Chondrocyte (in vitro differentiated cells): ENCODE results near the gene HRK. TPM values are rescaled to one million over a fixed set of nuclear protein-coding genes. Genes with fewer than 3 reads are reported as not detected.
A peak's percentile ranks its signal among the peaks of the same experiment; 100 is the strongest.

Source experiments
- DNase-seq: peaks from one replicate; pipeline ENCODE4 v3.0.0; 2021; ENCODE audit warnings: mixed read lengths, low spot score
- H3K27ac Mint-ChIP-seq: one replicate; pipeline ENCODE4 v1.8.0; 2021; ENCODE audit warnings: mild to moderate bottlenecking, moderate library complexity, mixed read lengths; ENCODE audit not compliant: unreplicated experiment
- H3K27me3 Mint-ChIP-seq: 2 replicates; pipeline ENCODE4 v1.8.0; 2021; ENCODE audit warnings: low read depth, mixed read lengths
- H3K36me3 Mint-ChIP-seq: 2 replicates; pipeline ENCODE4 v1.8.0; 2021; ENCODE audit warnings: low read depth, mixed read lengths
- H3K4me1 Mint-ChIP-seq: 2 replicates; pipeline ENCODE4 v1.8.0; 2021; ENCODE audit warnings: low read depth, mild to moderate bottlenecking, mixed read lengths
- H3K4me3 Mint-ChIP-seq: one replicate; pipeline ENCODE4 v1.8.0; 2021; ENCODE audit warnings: mild to moderate bottlenecking, moderate library complexity, mixed read lengths; ENCODE audit not compliant: unreplicated experiment
- H3K9me3 Mint-ChIP-seq: 2 replicates; pipeline ENCODE4 v1.8.0; 2021; ENCODE audit warnings: low read depth, mixed read lengths
- long read RNA-seq: library from polyadenylated mRNA; stranded (forward); transcript quantifications from one replicate; pipeline ENCODE4 v2.0.0, GENCODE V29; 2021
- total RNA-seq: library from RNA; stranded (reverse); gene quantifications from 3 replicates; pipeline ENCODE4 v1.2.1, GENCODE V29; 2021
- TF ChIP-seq, protein P1 (sequence below): fragments of 200-600 bp; sonication (generic); IDR thresholded peaks from 2 replicates; pipeline ENCODE4 v1.5.0; 2021; ENCODE audit warnings: antibody characterized with exemption, mild to moderate bottlenecking, moderate library complexity

Gene HRK
- 0.31 to 0.80 TPM (median 0.49 TPM) in 3 replicates for total RNA-seq
- long read RNA-seq, full-length matches to known transcripts = 1 of 1 reads
- long read RNA-seq, partial matches to known transcripts = 0 of 1 reads
- long read RNA-seq, other reads (novel, unspliced or antisense) = 0 of 1 reads

DNA sequence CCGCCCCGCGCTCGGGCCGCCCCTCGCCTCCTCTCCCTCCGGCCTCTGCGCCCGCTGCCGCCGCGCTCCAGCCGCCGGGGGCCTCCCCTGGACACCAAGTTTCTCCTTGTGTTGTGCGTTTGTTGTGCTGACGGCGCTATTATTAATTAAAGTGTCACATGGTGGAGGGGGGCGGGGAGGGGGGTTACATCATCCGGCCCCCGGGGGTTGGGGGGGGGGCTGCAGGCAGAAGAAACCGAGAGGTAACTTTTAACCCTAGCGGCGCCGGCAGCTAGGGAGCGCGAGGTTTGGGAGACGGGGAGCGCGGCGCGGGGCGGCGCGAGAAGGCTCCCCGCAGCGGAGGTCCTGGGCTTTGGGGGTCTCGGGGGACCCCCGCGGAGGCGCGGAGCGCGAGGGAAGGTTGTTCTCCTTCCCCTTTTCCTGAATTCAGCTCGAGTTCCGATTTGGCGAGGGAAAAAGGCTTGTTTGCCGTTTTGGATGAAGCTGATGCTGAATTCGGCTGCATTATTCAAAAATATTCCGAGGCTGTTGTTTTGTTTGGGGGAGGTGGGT lies at the start of gene HRK:
Gene HRK, minus strand, starts transcription at position 117 of the 552 bp plus-strand sequence. CDS start 134 bp downstream, outside the sequence.
- Mint-ChIP-seq H3K27ac (peak within 1 kb of the TSS; percentile 54), H3K4me3 (peak within 1 kb of the TSS; percentile 76), H3K4me1 (peaks cover 36% of the 10 kb centered on the region), H3K27me3 (peaks cover 51% of the 10 kb centered on the region), H3K36me3 (peaks cover 3% of the 10 kb centered on the region), H3K9me3 (no peaks in the 10 kb centered on the region)
- no peak for DNase-seq
- TF ChIP-seq, protein P1, sequence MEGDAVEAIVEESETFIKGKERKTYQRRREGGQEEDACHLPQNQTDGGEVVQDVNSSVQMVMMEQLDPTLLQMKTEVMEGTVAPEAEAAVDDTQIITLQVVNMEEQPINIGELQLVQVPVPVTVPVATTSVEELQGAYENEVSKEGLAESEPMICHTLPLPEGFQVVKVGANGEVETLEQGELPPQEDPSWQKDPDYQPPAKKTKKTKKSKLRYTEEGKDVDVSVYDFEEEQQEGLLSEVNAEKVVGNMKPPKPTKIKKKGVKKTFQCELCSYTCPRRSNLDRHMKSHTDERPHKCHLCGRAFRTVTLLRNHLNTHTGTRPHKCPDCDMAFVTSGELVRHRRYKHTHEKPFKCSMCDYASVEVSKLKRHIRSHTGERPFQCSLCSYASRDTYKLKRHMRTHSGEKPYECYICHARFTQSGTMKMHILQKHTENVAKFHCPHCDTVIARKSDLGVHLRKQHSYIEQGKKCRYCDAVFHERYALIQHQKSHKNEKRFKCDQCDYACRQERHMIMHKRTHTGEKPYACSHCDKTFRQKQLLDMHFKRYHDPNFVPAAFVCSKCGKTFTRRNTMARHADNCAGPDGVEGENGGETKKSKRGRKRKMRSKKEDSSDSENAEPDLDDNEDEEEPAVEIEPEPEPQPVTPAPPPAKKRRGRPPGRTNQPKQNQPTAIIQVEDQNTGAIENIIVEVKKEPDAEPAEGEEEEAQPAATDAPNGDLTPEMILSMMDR = no peak

DNA sequence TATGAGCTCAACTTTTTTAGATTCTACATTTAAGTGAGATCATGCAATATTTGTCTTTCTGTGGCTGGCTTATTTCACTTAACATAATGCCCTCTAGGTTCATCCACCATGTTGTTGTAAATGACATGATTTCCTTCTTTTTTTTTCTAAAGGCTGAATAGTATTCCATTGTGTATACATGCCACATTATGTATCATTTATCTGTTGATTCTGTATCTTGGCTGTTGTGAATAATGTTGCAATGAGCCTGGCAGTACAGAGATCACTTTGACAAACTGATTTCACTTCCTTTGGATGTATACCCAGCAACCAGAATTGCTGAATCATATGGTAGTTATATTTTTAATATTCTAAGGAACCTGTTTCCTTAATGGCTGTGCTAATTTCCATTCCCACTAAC lies 48.6 kb upstream of the HRK start:
- TF ChIP-seq, protein P1 = no peak
- peaks cover 40% of the 10 kb centered on the region for H3K4me1 Mint-ChIP-seq
- no peak for DNase-seq
- no peak overlapping the region for H3K27ac Mint-ChIP-seq
- no peaks in the 10 kb centered on the region for H3K27me3 Mint-ChIP-seq
- H3K4me3 Mint-ChIP-seq = no peak overlapping the region
- H3K36me3 Mint-ChIP-seq = peaks cover 19% of the 10 kb centered on the region
- H3K9me3 Mint-ChIP-seq = no peaks in the 10 kb centered on the region

DNA sequence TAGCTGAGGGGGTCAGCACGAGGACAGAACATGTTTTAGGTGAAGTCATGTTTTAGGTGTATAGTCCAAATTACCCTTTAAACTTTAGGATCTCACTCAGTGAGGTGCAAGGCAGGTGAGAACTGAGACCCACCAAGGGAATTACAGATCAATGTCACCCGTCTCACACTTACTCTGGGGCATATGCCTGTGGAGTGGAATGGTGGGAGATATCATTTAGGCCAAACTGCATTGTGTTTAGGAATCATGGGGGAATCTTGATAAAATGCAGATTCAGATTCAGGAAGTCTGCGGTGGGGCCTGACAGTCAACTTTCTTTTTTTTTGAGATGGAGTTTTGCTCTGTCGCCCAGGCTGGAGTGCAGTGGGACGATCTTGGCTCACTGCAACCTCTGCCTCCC lies 47.3 kb upstream of the HRK start:
- TF ChIP-seq, protein P1 = no peak
- no peak overlapping the region for H3K4me3 Mint-ChIP-seq
- H3K27me3 Mint-ChIP-seq = no peaks in the 10 kb centered on the region
- no peak for DNase-seq
- no peak overlapping the region for H3K27ac Mint-ChIP-seq
- peaks cover 16% of the 10 kb centered on the region for H3K36me3 Mint-ChIP-seq
- H3K4me1 Mint-ChIP-seq = peaks cover 45% of the 10 kb centered on the region
- no peaks in the 10 kb centered on the region for H3K9me3 Mint-ChIP-seq

DNA sequence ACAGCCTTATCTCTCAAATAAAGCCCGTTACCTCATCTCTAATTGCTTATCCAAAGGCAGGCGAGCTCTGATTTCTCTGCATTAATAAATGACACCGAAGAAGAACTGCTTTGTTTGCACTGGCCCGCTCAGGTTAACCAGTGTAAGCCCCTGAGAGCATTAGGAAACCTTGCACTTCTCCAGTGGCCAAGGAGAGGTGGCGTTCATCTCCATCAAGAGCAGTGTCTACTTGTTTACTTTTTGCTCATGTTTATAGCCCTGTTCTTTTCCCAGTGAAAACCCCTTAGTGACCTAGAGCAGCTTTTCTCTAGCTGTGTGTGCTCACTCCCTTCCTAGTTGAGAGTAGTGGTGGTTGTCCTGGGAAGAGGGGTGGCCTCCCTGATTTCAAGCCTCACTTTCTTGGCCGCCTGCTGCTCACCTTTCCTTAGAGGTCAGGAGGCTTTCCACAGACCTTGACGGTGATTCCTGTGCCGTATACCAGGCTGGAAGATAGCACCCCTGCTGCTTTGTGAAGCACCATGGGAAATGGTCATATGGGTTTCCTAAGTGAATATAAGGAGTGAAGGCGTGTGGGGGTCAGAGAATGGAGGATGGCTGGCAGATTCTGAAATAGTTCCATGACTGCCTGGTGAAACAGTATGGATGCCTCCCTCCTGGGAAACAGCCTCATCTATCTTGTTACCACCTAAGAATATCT lies 46.2 kb upstream of the HRK start:
- H3K36me3 Mint-ChIP-seq = peaks cover 16% of the 10 kb centered on the region
- no peak overlapping the region for H3K4me3 Mint-ChIP-seq
- H3K27ac Mint-ChIP-seq = peak overlapping the region; percentile 88
- DNase-seq = no peak
- no peaks in the 10 kb centered on the region for H3K27me3 Mint-ChIP-seq
- TF ChIP-seq, protein P1 = no peak
- H3K4me1 Mint-ChIP-seq = peaks cover 45% of the 10 kb centered on the region
- H3K9me3 Mint-ChIP-seq = no peaks in the 10 kb centered on the region

DNA sequence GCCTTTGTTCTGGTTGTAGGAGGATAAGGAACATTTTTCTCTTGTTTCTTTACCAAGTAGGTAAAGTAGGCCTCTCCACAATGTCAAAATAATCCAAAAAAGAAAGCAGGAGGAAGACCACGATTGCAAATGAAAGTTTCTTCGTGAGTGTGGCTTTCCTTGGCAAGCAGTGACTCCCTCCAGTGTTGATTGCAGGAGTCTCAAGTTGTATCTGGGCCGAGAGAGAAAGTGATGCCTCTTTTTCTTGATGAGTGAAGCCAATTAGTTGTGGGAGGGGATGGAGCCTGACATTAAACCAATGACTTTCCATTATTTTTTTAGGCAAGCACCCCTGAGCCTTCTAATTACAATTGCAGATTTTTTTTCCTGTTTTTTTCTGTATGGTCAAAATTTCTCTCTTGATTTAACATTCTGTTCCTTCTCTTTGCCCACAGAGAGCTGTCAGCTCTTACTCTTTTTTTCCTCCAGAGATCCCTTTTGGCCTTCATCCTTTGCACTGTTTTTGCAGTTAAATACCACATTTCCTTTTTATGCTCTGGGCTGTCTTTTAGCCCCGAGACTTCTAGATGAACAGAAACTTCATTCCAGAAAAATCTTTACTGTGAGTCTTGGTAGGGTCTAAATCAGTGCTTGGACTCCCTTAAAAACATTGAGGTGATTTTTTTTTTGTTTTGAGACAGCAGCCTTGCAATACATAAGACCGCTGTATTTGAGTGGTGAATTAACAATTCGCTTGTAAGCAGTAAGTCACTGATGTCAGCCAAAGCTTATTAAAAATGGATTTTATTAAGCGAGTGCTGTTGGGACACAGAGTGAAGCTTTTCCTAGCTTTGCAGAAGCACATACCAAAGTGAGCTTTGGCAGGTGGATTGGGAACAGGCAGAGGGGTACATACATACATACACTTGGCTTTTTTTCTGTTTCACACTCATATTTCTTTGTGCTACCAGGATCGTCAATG lies 45.3 kb upstream of the HRK start:
- Mint-ChIP-seq H3K9me3 (no peaks in the 10 kb centered on the region), H3K27ac (peak overlapping the region; percentile 88), H3K4me1 (peaks cover 52% of the 10 kb centered on the region), H3K4me3 (peak overlapping the region; percentile 2), H3K36me3 (peaks cover 14% of the 10 kb centered on the region), H3K27me3 (no peaks in the 10 kb centered on the region)
- TF ChIP-seq, protein P1 = peak; percentile 56
- DNase-seq = no peak
